ENCODE measurements around the gene JMJD4. TPM values are rescaled to one million over a fixed set of nuclear protein-coding genes. Genes with fewer than 3 reads are reported as not detected.

JMJD4 gene
- total and polyA plus RNA-seq, 2 of the 4 experiments (the other 2 are of a cell fraction): 24.6 to 28.5 TPM

GRCh38 chr1:227741166-227741870 lies 6.2 kb upstream of the JMJD4 start:
- intact Hi-C loops (cut with micrococcal nuclease): no loop called here
- CTCF ChIA-PET: no interaction called here

More at GRCh38 chr1:227741166-227741870, 6.2 kb upstream of the JMJD4 start:
- H3K56ac ChIP-seq (ENCODE audit: extremely low read depth, insufficient read depth, low read length): no peak overlapping the region
- no peaks in the 10 kb centered on the region for H3K4me1 ChIP-seq (ENCODE audit: control insufficient read depth, insufficient read depth, low read length)
- in situ Hi-C loops (cut with MboI; ENCODE audit: low sequenced_read_pairs) (no loop called here), dilution Hi-C loops (cut with HindIII; ENCODE audit: low sequenced_read_pairs, unreplicated experiment) (no loop called here)
- peaks cover 41 to 88% of the 10 kb centered on the region in 2 experiments for H3K79me1 ChIP-seq (ENCODE audit: low read depth in 1 of 2, low read length in 2 of 2)
- no TSS peak for BruUV-seq (replicated peaks)
- H2BK5ac ChIP-seq (ENCODE audit: low read depth, low read length, poor library complexity, severe bottlenecking): no peak overlapping the region
- no peak overlapping the region for H3K23ac ChIP-seq (ENCODE audit: low read depth, low read length)
- no peak overlapping the region for H2AK9ac ChIP-seq (replicated peaks; ENCODE audit: low read depth, low read length, poor library complexity)
- no peak overlapping the region for H2AFZ ChIP-seq (replicated peaks; ENCODE audit: low read length, poor library complexity)
- no peak overlapping the region for H2AK5ac ChIP-seq (ENCODE audit: low read depth, low read length)
- peaks cover 7% of the 10 kb centered on the region for H3K36me3 ChIP-seq (ENCODE audit: control insufficient read depth, insufficient read depth, low read length)
- no peak overlapping the region for H3K27ac ChIP-seq (ENCODE audit: insufficient read depth, low read length)
- H4K20me1 ChIP-seq (ENCODE audit: insufficient read depth, low read length): peaks cover 43% of the 10 kb centered on the region
- no peak overlapping the region for H3K4me3 ChIP-seq (ENCODE audit: insufficient read depth, low read depth, low read length)
- H3K9me3 ChIP-seq (ENCODE audit: control insufficient read depth, insufficient read depth, low read length): no peaks in the 10 kb centered on the region
- POLR2A ChIA-PET (ENCODE audit: unreplicated experiment): no interaction called here
- no peak overlapping the region for H4K8ac ChIP-seq (ENCODE audit: low read depth in 2 of 2, low read length in 2 of 2)
- H4K5ac ChIP-seq (ENCODE audit: low read depth, low read length): no peak overlapping the region
- H2BK120ac ChIP-seq (ENCODE audit: low read depth, low read length): no peak overlapping the region
- no peak overlapping the region for H4K91ac ChIP-seq (ENCODE audit: insufficient read depth, low read depth, low read length)
- DNase-seq: no peak
- peaks cover 20% of the 10 kb centered on the region for H3K9me1 ChIP-seq (ENCODE audit: insufficient read depth, low read length)
- no peak for ATAC-seq (ENCODE audit: low read depth)
- H2BK15ac ChIP-seq (ENCODE audit: low read depth, low read length): no peak overlapping the region
- no peak overlapping the region for H3K14ac ChIP-seq (replicated peaks; ENCODE audit: low read depth, low read length)
- no peaks in the 10 kb centered on the region for H3K27me3 ChIP-seq (ENCODE audit: control insufficient read depth, insufficient read depth, low read length)
- no peak overlapping the region for H3K18ac ChIP-seq (ENCODE audit: low read depth, low read length)
- 80% methylated on average over 5 of the region's 17 CpGs; no CpG with 5 or more reads in 1 of the 2 experiments for WGBS, 2 experiments (ENCODE audit: extremely low coverage in 2 of 2, insufficient read length in 1 of 2)
- H2BK20ac ChIP-seq (ENCODE audit: low read depth, low read length): no peak overlapping the region
- H3K4ac ChIP-seq (ENCODE audit: low read depth, low read length): no peak overlapping the region
- no peak overlapping the region for H3K4me2 ChIP-seq (ENCODE audit: low read depth, low read length)
- H3K9ac ChIP-seq (ENCODE audit: low read depth, low read length): no peak overlapping the region
- TF ChIP-seq FOS (IDR thresholded peaks at IDR 0.05; ENCODE audit: low read depth, low read length): no peak
- TF ChIP-seq NFE2L2 (IDR thresholded peaks at IDR 0.05; ENCODE audit: low read depth, low read length): no peak
- TF ChIP-seq, protein P1, sequence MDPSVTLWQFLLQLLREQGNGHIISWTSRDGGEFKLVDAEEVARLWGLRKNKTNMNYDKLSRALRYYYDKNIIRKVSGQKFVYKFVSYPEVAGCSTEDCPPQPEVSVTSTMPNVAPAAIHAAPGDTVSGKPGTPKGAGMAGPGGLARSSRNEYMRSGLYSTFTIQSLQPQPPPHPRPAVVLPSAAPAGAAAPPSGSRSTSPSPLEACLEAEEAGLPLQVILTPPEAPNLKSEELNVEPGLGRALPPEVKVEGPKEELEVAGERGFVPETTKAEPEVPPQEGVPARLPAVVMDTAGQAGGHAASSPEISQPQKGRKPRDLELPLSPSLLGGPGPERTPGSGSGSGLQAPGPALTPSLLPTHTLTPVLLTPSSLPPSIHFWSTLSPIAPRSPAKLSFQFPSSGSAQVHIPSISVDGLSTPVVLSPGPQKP (IDR thresholded peaks at IDR 0.05; ENCODE audit: borderline replicate concordance, low read depth, low read length): no peak
- TF ChIP-seq CEBPB (IDR thresholded peaks at IDR 0.05; ENCODE audit: low read depth, low read length): no peak
- TF ChIP-seq, protein P2, sequence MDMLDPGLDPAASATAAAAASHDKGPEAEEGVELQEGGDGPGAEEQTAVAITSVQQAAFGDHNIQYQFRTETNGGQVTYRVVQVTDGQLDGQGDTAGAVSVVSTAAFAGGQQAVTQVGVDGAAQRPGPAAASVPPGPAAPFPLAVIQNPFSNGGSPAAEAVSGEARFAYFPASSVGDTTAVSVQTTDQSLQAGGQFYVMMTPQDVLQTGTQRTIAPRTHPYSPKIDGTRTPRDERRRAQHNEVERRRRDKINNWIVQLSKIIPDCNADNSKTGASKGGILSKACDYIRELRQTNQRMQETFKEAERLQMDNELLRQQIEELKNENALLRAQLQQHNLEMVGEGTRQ (IDR thresholded peaks at IDR 0.05; ENCODE audit: low read depth, low read length): no peak
- TF ChIP-seq BHLHE40 (IDR thresholded peaks at IDR 0.05; ENCODE audit: low read depth, low read length): no peak
- no peak for TF ChIP-seq RCOR1 (IDR thresholded peaks at IDR 0.05; ENCODE audit: insufficient replicate concordance, low read length)
- no peak for TF ChIP-seq RAD21 (IDR thresholded peaks at IDR 0.05; ENCODE audit: low read length)
